HG02943 (cell line): Measurements from ENCODE around the gene CREB5.

Experiments
- ATAC-seq: cut with Tn5 transposase; IDR thresholded peaks from one replicate; pipeline ENCODE4 v1.9.1; 2021; ENCODE audit warnings: mild to moderate bottlenecking, low read depth, moderate library complexity; ENCODE audit not compliant: unreplicated experiment

The CREB5 gene

GRCh38 chr7:28433699-28434219, 21.4 kb downstream of the CREB5 start:
- no peak for ATAC-seq

- ATAC-seq, result no peak
Measured at GRCh38 chr7:28434510-28434909, 22.2 kb downstream of the CREB5 start.

- no peak for ATAC-seq
Measured at GRCh38 chr7:28435152-28435551, 22.8 kb downstream of the CREB5 start.

- no peak for ATAC-seq
Measured at GRCh38 chr7:28435732-28436378, 23.5 kb downstream of the CREB5 start.

GRCh38 chr7:28440055-28440601, 27.8 kb downstream of the CREB5 start:
- ATAC-seq, result no peak

- ATAC-seq, result no peak
Measured at GRCh38 chr7:28442540-28443420, 30.5 kb downstream of the CREB5 start.

GRCh38 chr7:28446131-28446530, 33.8 kb downstream of the CREB5 start:
- ATAC-seq, result no peak

- no peak for ATAC-seq
Measured at GRCh38 chr7:28447071-28447470, 34.8 kb downstream of the CREB5 start.

GRCh38 chr7:28448708-28449107, 36.4 kb downstream of the CREB5 start:
- ATAC-seq, result no peak

- no peak for ATAC-seq
Measured at GRCh38 chr7:28452681-28453080, 40.4 kb downstream of the CREB5 start.

GRCh38 chr7:28455486-28455885, 43.2 kb downstream of the CREB5 start:
- ATAC-seq, result no peak

- ATAC-seq, result no peak
Measured at GRCh38 chr7:28456044-28456443, 43.7 kb downstream of the CREB5 start.

- no peak for ATAC-seq
Measured at GRCh38 chr7:28458732-28459131, 46.4 kb downstream of the CREB5 start.

GRCh38 chr7:28459306-28459705, 47.0 kb downstream of the CREB5 start:
- no peak for ATAC-seq

- ATAC-seq, result no peak
Measured at GRCh38 chr7:28465697-28466096, 53.4 kb downstream of the CREB5 start.

- no peak for ATAC-seq
Measured at GRCh38 chr7:28466341-28466740, 54.0 kb downstream of the CREB5 start.

- ATAC-seq, result no peak
Measured at GRCh38 chr7:28466885-28467284, 54.6 kb downstream of the CREB5 start.

- ATAC-seq, result no peak
Measured at GRCh38 chr7:28469562-28469961, 57.2 kb downstream of the CREB5 start.

GRCh38 chr7:28470344-28470743, 58.0 kb downstream of the CREB5 start:
- ATAC-seq, result no peak

- ATAC-seq, result no peak
Measured at GRCh38 chr7:28472332-28472731, 60.0 kb downstream of the CREB5 start.

- ATAC-seq, result no peak
Measured at GRCh38 chr7:28473571-28474281, 61.4 kb downstream of the CREB5 start.
